A673 (cell line): ENCODE results near the gene LCN10. TPM values are rescaled to one million over a fixed set of nuclear protein-coding genes. Genes with fewer than 3 reads are reported as not detected.

Source experiments
- BruUV-seq: library from RNA; stranded (reverse); fragments of 400-500 nt; replicated peaks from 2 replicates; lab custom pipeline; 2021; lab: Mats Ljungman, UMichigan
- CTCF ChIA-PET: fragments of 300-600 bp; sonication (Branson Sonifier 250); formaldehyde crosslinking; loops from one replicate; lab custom pipeline; 2022; ENCODE audit warnings: antibody characterized with exemption; lab: Charles Lee
- POLR2A ChIA-PET: fragments of 300-600 bp; sonication (Branson Sonifier 250); formaldehyde crosslinking; loops from one replicate; lab custom pipeline; 2022; ENCODE audit warnings: antibody characterized with exemption; ENCODE audit not compliant: low non-redundant PET; lab: Charles Lee
- DNase-seq: peaks from one replicate; pipeline ENCODE4 v3.0.0-alpha.2; 2015; ENCODE audit warnings: low spot score
- H3K27ac ChIP-seq: fragments of 200-600 bp; sonication (generic); 2 replicates; pipeline ENCODE4 v1.5.1; 2016; ENCODE audit warnings: mixed run types, low read depth, mild to moderate bottlenecking, mixed read lengths, antibody characterized with exemption, low read length; ENCODE audit not compliant: poor library complexity, severe bottlenecking
- H3K27me3 ChIP-seq: fragments of 200-600 bp; sonication (generic); replicated peaks from 2 replicates; pipeline ENCODE4 v1.6.1; 2017; ENCODE audit warnings: mixed run types, low read depth, mild to moderate bottlenecking, mixed read lengths, antibody characterized with exemption, low read length; ENCODE audit not compliant: insufficient read depth, poor library complexity
- H3K36me3 ChIP-seq: fragments of 200-600 bp; sonication (generic); 2 replicates; pipeline ENCODE4 v1.6.1; 2016; ENCODE audit warnings: mixed run types, mild to moderate bottlenecking, mixed read lengths, antibody characterized with exemption, low read length; ENCODE audit not compliant: insufficient read depth, poor library complexity, severe bottlenecking
- H3K4me1 ChIP-seq: fragments of 200-600 bp; sonication (generic); 2 replicates; pipeline ENCODE4 v1.6.1; 2017; ENCODE audit warnings: mixed run types, mild to moderate bottlenecking, mixed read lengths, antibody characterized with exemption, low read length; ENCODE audit not compliant: insufficient read depth, poor library complexity, severe bottlenecking
- H3K4me3 ChIP-seq: fragments of 200-600 bp; sonication (generic); 2 replicates; pipeline ENCODE4 v1.5.1; 2016; ENCODE audit warnings: low read depth, mixed run types, mild to moderate bottlenecking, mixed read lengths, low read length; ENCODE audit not compliant: poor library complexity, severe bottlenecking
- H3K9me3 ChIP-seq: fragments of 200-600 bp; sonication (generic); 2 replicates; pipeline ENCODE4 v1.6.1; 2016; ENCODE audit warnings: mixed run types, low read depth, mild to moderate bottlenecking, mixed read lengths, antibody characterized with exemption, low read length; ENCODE audit not compliant: poor library complexity, severe bottlenecking
- CTCF ChIP-seq: fragments of 300-800, 200-600 bp; sonication (generic); conservative IDR thresholded peaks from 2 replicates; pipeline ENCODE4 v1.5.1; 2017; ENCODE audit warnings: low read depth, mild to moderate bottlenecking, antibody characterized with exemption, low read length, moderate library complexity, mixed read lengths
- EZH2 ChIP-seq: fragments of 200-600 bp; sonication (generic); IDR thresholded peaks from 2 replicates; pipeline ENCODE4 v1.6.1; 2017; ENCODE audit warnings: borderline replicate concordance, low read depth, mild to moderate bottlenecking, mixed read lengths, antibody characterized with exemption, low read length; ENCODE audit not compliant: poor library complexity, severe bottlenecking
- intact Hi-C: fragments of 100-400 bp; cut with micrococcal nuclease; formaldehyde crosslinking; loops from one replicate; pipeline ENCODE4 v1.10.0; 2022; ENCODE audit not compliant: unreplicated experiment
- total RNA-seq: library from RNA; stranded (reverse); gene quantifications from 2 replicates; pipeline ENCODE4 v1.2.3, GENCODE V29; 2021

Gene LCN10
- total RNA-seq, 1 experiment from 2014 or later = 0.15 TPM

- ChIA-PET CTCF (no interaction called here), POLR2A (no interaction called here)
- no peaks in the 10 kb centered on the region for H3K27me3 ChIP-seq
These were observed 1.5 kb downstream of the LCN10 start for GRCh38 chr9:136740971-136741882.

GRCh38 chr9:136740491-136740890 lies 2.2 kb downstream of the LCN10 start:
- ChIA-PET POLR2A (no interaction called here), CTCF (interaction anchor here (0.5 kb wide), 1 partner anchor 630 kb away, joined by 3 read pairs; no protein-coding TSS in a partner anchor)
- BruUV-seq = no TSS peak
- no peaks in the 10 kb centered on the region for H3K36me3 ChIP-seq
- peaks cover 13% of the 10 kb centered on the region for H3K4me1 ChIP-seq
- no peak overlapping the region for H3K27ac ChIP-seq
- no peak overlapping the region for H3K4me3 ChIP-seq
- no peaks in the 10 kb centered on the region for H3K27me3 ChIP-seq
- TF ChIP-seq CTCF = no peak
- TF ChIP-seq EZH2 = no peak
- H3K9me3 ChIP-seq = no peaks in the 10 kb centered on the region
- intact Hi-C loops = no loop called here
- no peak for DNase-seq

More at GRCh38 chr9:136740971-136741882, 1.5 kb downstream of the LCN10 start:
- Histone ChIP-seq H3K36me3 (no peaks in the 10 kb centered on the region), H3K4me1 (peaks cover 13% of the 10 kb centered on the region), H3K4me3 (no peak overlapping the region), H3K27ac (no peak overlapping the region), H3K9me3 (no peaks in the 10 kb centered on the region)
- TF ChIP-seq EZH2 = no peak
- no peak for TF ChIP-seq CTCF
- DNase-seq = no peak
- intact Hi-C loops = no loop called here
- no TSS peak for BruUV-seq

- DNase-seq = no peak
- no peaks in the 10 kb centered on the region for H3K9me3 ChIP-seq
- H3K36me3 ChIP-seq = no peaks in the 10 kb centered on the region
- H3K4me3 ChIP-seq = no peak overlapping the region
- ChIA-PET CTCF (interaction anchor here (0.5 kb wide), 1 partner anchor 631 kb away, joined by 3 read pairs; no protein-coding TSS in a partner anchor), POLR2A (no interaction called here)
- no TSS peak for BruUV-seq
- H3K27ac ChIP-seq = no peak overlapping the region
- H3K4me1 ChIP-seq = peaks cover 13% of the 10 kb centered on the region
- no peak for TF ChIP-seq CTCF
- no peak for TF ChIP-seq EZH2
- intact Hi-C loops = no loop called here
- no peaks in the 10 kb centered on the region for H3K27me3 ChIP-seq
These were observed 2.7 kb downstream of the LCN10 start for GRCh38 chr9:136740069-136740468.
